Activated CD4-positive, alpha-beta T cell treated with anti-CD3 and anti-CD28 coated beads, Interleukin-2, amount 50 U/mL, for 48 hours (primary cell): ENCODE measurements around the gene UMAD1.

Source experiments
- DNase-seq, 2 experiments: peaks; one replicate each; pipeline ENCODE4 v3.0.0-alpha.2; 2020

The UMAD1 gene

GRCh38 chr7:7695111-7695817 lies 54.7 kb downstream of the UMAD1 start:
- DNase-seq, result no peak

GRCh38 chr7:7696458-7697119 lies 56.0 kb downstream of the UMAD1 start:
- DNase-seq, result no peak

- no peak for DNase-seq
Observed at GRCh38 chr7:7698930-7699329, 58.4 kb downstream of the UMAD1 start.

GRCh38 chr7:7699380-7699779 lies 58.8 kb downstream of the UMAD1 start:
- DNase-seq, result no peak

- no peak for DNase-seq
Observed at GRCh38 chr7:7699970-7700369, 59.4 kb downstream of the UMAD1 start.

- DNase-seq, result no peak
Observed at GRCh38 chr7:7701527-7701926, 61.0 kb downstream of the UMAD1 start.

GRCh38 chr7:7702826-7703225 lies 62.3 kb downstream of the UMAD1 start:
- no peak for DNase-seq

GRCh38 chr7:7703427-7703826 lies 62.9 kb downstream of the UMAD1 start:
- no peak for DNase-seq

- DNase-seq, result no peak
Observed at GRCh38 chr7:7704867-7705266, 64.3 kb downstream of the UMAD1 start.

- DNase-seq, result no peak
Observed at GRCh38 chr7:7705318-7705717, 64.8 kb downstream of the UMAD1 start.

- DNase-seq, result no peak
Observed at GRCh38 chr7:7706101-7706511, 65.6 kb downstream of the UMAD1 start.

- no peak for DNase-seq
Observed at GRCh38 chr7:7706556-7707172, 66.1 kb downstream of the UMAD1 start.

- no peak for DNase-seq
Observed at GRCh38 chr7:7707246-7707645, 66.7 kb downstream of the UMAD1 start.

- DNase-seq, result no peak
Observed at GRCh38 chr7:7707806-7708205, 67.3 kb downstream of the UMAD1 start.

- no peak for DNase-seq
Observed at GRCh38 chr7:7709291-7709690, 68.7 kb downstream of the UMAD1 start.

- no peak for DNase-seq
Observed at GRCh38 chr7:7710469-7710868, 69.9 kb downstream of the UMAD1 start.

GRCh38 chr7:7713730-7714129 lies 73.2 kb downstream of the UMAD1 start:
- DNase-seq, result no peak

GRCh38 chr7:7718492-7718891 lies 77.9 kb downstream of the UMAD1 start, which contains the start of gene RPA3:
Gene RPA3 (minus strand): TSS chr7:7718607. CDS start chr7:7640418, 78,189 bp downstream.
- DNase-seq, result no peak

- DNase-seq, result peak; percentile 23 to 39
Observed at GRCh38 chr7:7719236-7719635, 78.7 kb downstream of the UMAD1 start.

GRCh38 chr7:7720193-7720592 lies 79.6 kb downstream of the UMAD1 start:
- no peak for DNase-seq

- no peak for DNase-seq
Observed at GRCh38 chr7:7720750-7721621, 80.4 kb downstream of the UMAD1 start.

- DNase-seq, result no peak
Observed at GRCh38 chr7:7731732-7732131, 91.2 kb downstream of the UMAD1 start.

GRCh38 chr7:7732621-7733281 lies 92.2 kb downstream of the UMAD1 start:
- DNase-seq, result no peak
